ENCODE measurements around the gene FBXL17. TPM values are rescaled to one million over a fixed set of nuclear protein-coding genes. Genes with fewer than 3 reads are reported as not detected.
A peak's percentile ranks its signal among the peaks of the same experiment; 100 is the strongest.
"Not testable (repeated sequence)": the region's sequence is repeated elsewhere in the genome, so short reads cannot be mapped to it uniquely, and the experiment has no call there.

The FBXL17 gene
- total and polyA plus RNA-seq, 12 donors: 5.9 to 47.4 (median 41.1) TPM

GRCh38 chr5:108280248-108280647 is 101.7 kb downstream of the FBXL17 start:
- Histone ChIP-seq H3K27ac (no peak overlapping the region), H3K27me3 (no peaks in the 10 kb centered on the region), H3K36me3 (no peaks in the 10 kb centered on the region), H3K9me3 (peaks cover 0 to 39% (median 5%) of the 10 kb centered on the region in 11 donors), H3K4me1 (peaks cover 0 to 11% (median 3%) of the 10 kb centered on the region in 9 donors), H3K4me3 (no peak overlapping the region)
- ATAC-seq (no peak), DNase-seq (no peak)
- intact Hi-C loops (cut with DNase I): no loop called here
- TF ChIP-seq, protein P1, sequence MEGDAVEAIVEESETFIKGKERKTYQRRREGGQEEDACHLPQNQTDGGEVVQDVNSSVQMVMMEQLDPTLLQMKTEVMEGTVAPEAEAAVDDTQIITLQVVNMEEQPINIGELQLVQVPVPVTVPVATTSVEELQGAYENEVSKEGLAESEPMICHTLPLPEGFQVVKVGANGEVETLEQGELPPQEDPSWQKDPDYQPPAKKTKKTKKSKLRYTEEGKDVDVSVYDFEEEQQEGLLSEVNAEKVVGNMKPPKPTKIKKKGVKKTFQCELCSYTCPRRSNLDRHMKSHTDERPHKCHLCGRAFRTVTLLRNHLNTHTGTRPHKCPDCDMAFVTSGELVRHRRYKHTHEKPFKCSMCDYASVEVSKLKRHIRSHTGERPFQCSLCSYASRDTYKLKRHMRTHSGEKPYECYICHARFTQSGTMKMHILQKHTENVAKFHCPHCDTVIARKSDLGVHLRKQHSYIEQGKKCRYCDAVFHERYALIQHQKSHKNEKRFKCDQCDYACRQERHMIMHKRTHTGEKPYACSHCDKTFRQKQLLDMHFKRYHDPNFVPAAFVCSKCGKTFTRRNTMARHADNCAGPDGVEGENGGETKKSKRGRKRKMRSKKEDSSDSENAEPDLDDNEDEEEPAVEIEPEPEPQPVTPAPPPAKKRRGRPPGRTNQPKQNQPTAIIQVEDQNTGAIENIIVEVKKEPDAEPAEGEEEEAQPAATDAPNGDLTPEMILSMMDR (IDR thresholded peaks at IDR 0.05): no peak

- Histone ChIP-seq H3K4me1 (peaks cover 0 to 11% (median 5%) of the 10 kb centered on the region in 9 donors), H3K27ac (no peak overlapping the region), H3K4me3 (no peak overlapping the region), H3K36me3 (no peaks in the 10 kb centered on the region), H3K9me3 (peaks cover 0 to 23% (median 0%) of the 10 kb centered on the region in 11 donors), H3K27me3 (no peaks in the 10 kb centered on the region)
- intact Hi-C loops (cut with DNase I): no loop called here
- ATAC-seq: peak in 5 of 8 donors; percentile 11 to 61 (median 22)
- WGBS, 2 donors: 91 to 94% methylated on average over 3 of the region's 3 CpGs
- TF ChIP-seq, protein P1 (IDR thresholded peaks at IDR 0.05): no peak
- no peak for DNase-seq
Measured at GRCh38 chr5:108278285-108279240, 103.3 kb downstream of the FBXL17 start.

GRCh38 chr5:108276187-108277050 is 105.5 kb downstream of the FBXL17 start:
- 71 to 85% methylated on average over 1 of the region's 1 CpG for WGBS, 2 donors
- Histone ChIP-seq H3K27me3 (no peaks in the 10 kb centered on the region), H3K9me3 (peaks cover 0 to 3% (median 0%) of the 10 kb centered on the region in 11 donors), H3K4me3 (no peak overlapping the region), H3K4me1 (peaks cover 0 to 11% (median 5%) of the 10 kb centered on the region in 9 donors), H3K36me3 (no peaks in the 10 kb centered on the region), H3K27ac (no peak overlapping the region)
- ATAC-seq (no peak), DNase-seq (no peak)
- intact Hi-C loops (cut with DNase I): no loop called here
- TF ChIP-seq, protein P1 (IDR thresholded peaks at IDR 0.05): no peak

- DNase-seq; ATAC-seq; intact Hi-C loops (cut with DNase I); H3K9me3 ChIP-seq; H3K4me3 ChIP-seq; H3K4me1 ChIP-seq; H3K36me3 ChIP-seq; H3K27ac ChIP-seq; H3K27me3 ChIP-seq: not testable (repeated sequence)
- WGBS, 2 donors: 91% methylated on average over 10 of the region's 10 CpGs
Measured at GRCh38 chr5:108274080-108274479, 107.8 kb downstream of the FBXL17 start.

Measured in heart right ventricle (tissue), 16 donors.